Activated CD4-positive, alpha-beta T cell treated with anti-CD3 and anti-CD28 coated beads for 36 hours (primary cell): ENCODE results near the gene RER1. TPM values are rescaled to one million over a fixed set of nuclear protein-coding genes. Genes with fewer than 3 reads are reported as not detected.

Source experiments
- ATAC-seq: fragments of 200-7000 bp; cut with Tn5 transposase; one replicate; pipeline ENCODE4 v1.10.0; 2021; ENCODE audit warnings: mild to moderate bottlenecking, moderate library complexity
- CTCF ChIA-PET: fragments of 350-600 bp; sonication (Branson Sonifier 250); formaldehyde crosslinking; loops from one replicate; lab custom pipeline; 2021; ENCODE audit warnings: antibody characterized with exemption; lab: Charles Lee
- POLR2A ChIA-PET: fragments of 350-600 bp; sonication (Branson Sonifier 250); formaldehyde crosslinking; loops from one replicate; lab custom pipeline; 2021; ENCODE audit warnings: antibody characterized with exemption, inconsistent platforms; lab: Charles Lee
- DNase-seq: peaks from one replicate; pipeline ENCODE4 v3.0.0-alpha.2; 2020
- H3K27ac Mint-ChIP-seq: one replicate; pipeline ENCODE4 v1.8.0; 2021; ENCODE audit warnings: mixed read lengths
- H3K27me3 Mint-ChIP-seq: one replicate; pipeline ENCODE4 v1.8.0; 2021; ENCODE audit warnings: mixed read lengths
- H3K36me3 Mint-ChIP-seq: one replicate; pipeline ENCODE4 v1.8.0; 2021; ENCODE audit warnings: low read depth, mixed read lengths
- H3K4me1 Mint-ChIP-seq: one replicate; pipeline ENCODE4 v1.8.0; 2021; ENCODE audit warnings: mixed read lengths
- H3K4me3 Mint-ChIP-seq: one replicate; pipeline ENCODE4 v1.8.0; 2021; ENCODE audit warnings: mild to moderate bottlenecking, moderate library complexity, mixed read lengths
- H3K9me3 Mint-ChIP-seq: one replicate; pipeline ENCODE4 v1.8.0; 2021; ENCODE audit warnings: low read depth, mixed read lengths
- intact Hi-C, 2 experiments: fragments of 100-400 bp; cut with DNase I in 1 of 2; cut with micrococcal nuclease in 1 of 2; formaldehyde crosslinking; loops; one replicate each; pipeline versions ENCODE4 v1.14.2 to v1.15.1; 2022 to 2024; cut with DNase I, micrococcal nuclease
- total RNA-seq, 2 experiments: library from RNA; stranded (reverse); gene quantifications; one replicate each; pipeline ENCODE4 v1.2.3, GENCODE V29; 2021

The RER1 gene
- total RNA-seq, 2 experiments from 2014 or later, result 146 to 152 TPM

DNA sequence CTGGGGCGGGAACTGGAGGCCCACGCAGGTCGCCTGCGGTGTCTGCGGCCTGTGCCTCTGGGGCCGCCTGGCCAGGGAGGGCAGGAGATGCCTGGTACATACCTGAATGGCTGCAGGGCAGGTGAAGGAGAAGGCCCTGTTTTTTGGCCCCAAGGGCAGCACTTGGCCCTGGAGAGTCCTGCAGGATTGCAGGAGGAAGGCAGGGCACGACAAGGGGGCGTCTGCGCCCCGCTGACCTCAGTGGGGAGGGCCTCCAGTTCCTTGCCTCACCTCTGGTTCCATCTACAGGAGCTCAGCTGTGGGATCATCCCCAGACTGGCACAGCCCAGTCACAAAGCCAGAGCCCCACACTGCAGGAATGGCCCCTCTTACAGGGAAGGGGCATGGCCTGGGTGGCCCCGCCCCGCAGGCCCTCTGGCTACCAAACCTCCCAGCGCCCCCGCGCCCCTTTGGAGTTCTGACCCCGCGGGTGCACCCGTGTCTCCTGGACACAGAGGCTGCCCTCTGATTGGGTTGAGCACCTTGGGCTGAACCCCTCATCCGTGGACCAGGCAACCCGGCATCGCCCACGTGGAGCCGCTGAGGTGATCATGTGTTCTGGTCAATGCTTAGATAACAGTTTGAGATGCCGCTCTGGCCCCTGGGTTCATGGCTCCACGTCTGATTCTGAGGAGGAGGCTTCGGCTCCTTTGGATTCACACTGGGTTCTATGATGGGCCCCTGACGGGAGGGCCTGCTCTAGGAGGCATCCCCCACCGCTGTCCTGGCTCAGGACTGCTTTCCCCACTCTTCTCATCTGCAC lies 22.1 kb downstream of the RER1 start:
- Mint-ChIP-seq H3K4me3 (peak overlapping the region; percentile 83), H3K27ac (peak overlapping the region; percentile 73), H3K27me3 (no peaks in the 10 kb centered on the region), H3K36me3 (peaks cover 7% of the 10 kb centered on the region), H3K4me1 (peaks cover 38% of the 10 kb centered on the region), H3K9me3 (no peaks in the 10 kb centered on the region)
- ChIA-PET POLR2A (interaction anchor here (0.6 kb wide), 2 partner anchors 71 to 134 kb away, joined by 3 to 4 read pairs; no protein-coding TSS in a partner anchor), CTCF (interaction anchor here (0.5 to 1.8 kb wide), 6 partner anchors 22 to 373 kb away, joined by 3 to 9 read pairs (median 3); partner anchors contain the start of genes MORN1 and RER1)
- intact Hi-C loops, result loop anchor here (1.0 to 5.0 kb wide), 16 partner anchors 22 to 1487 kb away; partner anchors contain the start of genes C1orf174 (in 1 of the 2), FAAP20 (in 1 of the 2), MIB2 (in 1 of the 2) and MORN1 (in 1 of the 2)
- DNase-seq (peak; percentile 50), ATAC-seq (no peak)

- Mint-ChIP-seq H3K36me3 (peaks cover 1% of the 10 kb centered on the region), H3K27ac (peak overlapping the region; percentile 73), H3K4me1 (peaks cover 38% of the 10 kb centered on the region), H3K9me3 (no peaks in the 10 kb centered on the region), H3K27me3 (no peaks in the 10 kb centered on the region), H3K4me3 (peak overlapping the region; percentile 83)
- peak; percentile 37 for ATAC-seq
- CTCF ChIA-PET, result interaction anchor here (1.0 kb wide), 1 partner anchor 23 kb away, joined by 3 read pairs; the partner anchor contains the start of genes MORN1 and RER1
- intact Hi-C loops, result loop anchor here (1.0 to 5.0 kb wide), 8 partner anchors 110 to 508 kb away; partner anchors contain the start of gene TNFRSF14 (in 1 of the 2)
- POLR2A ChIA-PET, result no interaction called here
- DNase-seq, result peak; percentile 88
Observed at GRCh38 chr1:2414297-2414958, 22.8 kb downstream of the RER1 start.

DNA sequence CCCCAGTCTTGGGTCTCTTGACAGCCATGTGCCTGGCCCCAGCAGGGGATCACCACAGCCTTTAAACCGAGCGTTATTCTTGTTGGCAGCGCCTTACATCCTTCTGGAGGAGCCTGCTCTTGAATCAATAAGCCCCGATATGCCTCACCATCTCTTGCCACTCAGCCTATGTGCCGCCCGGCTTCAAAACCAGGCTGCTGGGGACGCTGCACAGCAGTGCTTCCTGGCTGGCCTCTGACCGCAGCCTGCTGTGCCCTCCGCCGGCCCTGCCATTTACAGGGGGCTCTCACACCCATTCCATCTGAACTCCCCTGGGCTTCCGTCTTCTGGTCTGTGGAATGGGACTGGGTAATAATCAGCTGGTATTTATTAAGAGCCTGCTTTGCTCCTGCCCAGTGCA lies 23.7 kb downstream of the RER1 start:
- Mint-ChIP-seq H3K9me3 (no peaks in the 10 kb centered on the region), H3K27ac (peak overlapping the region; percentile 93), H3K4me3 (peak overlapping the region; percentile 83), H3K4me1 (peaks cover 38% of the 10 kb centered on the region), H3K36me3 (peaks cover 1% of the 10 kb centered on the region), H3K27me3 (no peaks in the 10 kb centered on the region)
- ChIA-PET CTCF (interaction anchor here (0.6 to 1.4 kb wide), 7 partner anchors 9 to 1038 kb away, joined by 3 to 8 read pairs (median 4); partner anchors contain the start of genes FAAP20, PANK4 and TTC34), POLR2A (interaction anchor here (1.0 kb wide), 1 partner anchor 170 kb away, joined by 4 read pairs; no protein-coding TSS in a partner anchor)
- no peak for ATAC-seq
- peak; percentile 23 for DNase-seq
- intact Hi-C loops, result loop anchor here (1.0 to 2.0 kb wide), 4 partner anchors 141 to 425 kb away; partner anchors contain the start of genes TNFRSF14 (in 1 of the 2) and TTC34 (in 1 of the 2)

DNA sequence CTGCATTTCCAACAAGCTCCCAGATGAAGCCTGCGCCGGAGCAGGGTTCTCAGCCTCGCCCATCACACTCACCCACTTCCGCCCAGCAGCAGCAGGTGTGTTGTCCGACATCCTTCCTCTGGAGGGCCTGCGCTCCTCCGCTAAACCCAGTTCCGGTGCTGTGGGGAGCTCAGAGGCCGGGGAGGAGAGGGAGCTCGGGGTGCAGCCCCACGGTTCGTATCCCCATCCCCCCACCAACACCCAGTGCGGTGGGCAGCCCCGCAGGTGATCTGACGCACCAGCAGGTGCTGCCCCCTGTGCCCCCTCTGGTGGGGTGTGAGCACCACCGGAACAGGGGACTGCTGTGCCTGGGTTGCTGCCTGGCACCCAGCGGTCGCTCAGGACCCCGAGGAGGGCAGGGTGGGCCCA lies 24.2 kb downstream of the RER1 start:
- peak; percentile 75 for DNase-seq
- intact Hi-C loops, result loop anchor here (1.0 to 2.0 kb wide), 4 partner anchors 141 to 424 kb away; partner anchors contain the start of genes TNFRSF14 (in 1 of the 2) and TTC34 (in 1 of the 2)
- peak overlapping the region; percentile 83 for H3K4me3 Mint-ChIP-seq
- peaks cover 34% of the 10 kb centered on the region for H3K4me1 Mint-ChIP-seq
- no peaks in the 10 kb centered on the region for H3K9me3 Mint-ChIP-seq
- ATAC-seq, result peak; percentile 25
- ChIA-PET POLR2A (interaction anchor here (1.0 kb wide), 1 partner anchor 170 kb away, joined by 4 read pairs; no protein-coding TSS in a partner anchor), CTCF (interaction anchor here (0.6 to 1.4 kb wide), 10 partner anchors 10 to 1037 kb away, joined by 3 to 8 read pairs (median 4); partner anchors contain the start of genes FAAP20, PANK4 and TTC34)
- peak overlapping the region; percentile 93 for H3K27ac Mint-ChIP-seq
- peaks cover 1% of the 10 kb centered on the region for H3K36me3 Mint-ChIP-seq
- H3K27me3 Mint-ChIP-seq, result no peaks in the 10 kb centered on the region

GRCh38 chr1:2416403-2416802 lies 24.8 kb downstream of the RER1 start:
- no peaks in the 10 kb centered on the region for H3K27me3 Mint-ChIP-seq
- H3K9me3 Mint-ChIP-seq, result no peaks in the 10 kb centered on the region
- peak overlapping the region; percentile 87 for H3K27ac Mint-ChIP-seq
- intact Hi-C loops, result no loop called here
- DNase-seq, result peak; percentile 59
- H3K36me3 Mint-ChIP-seq, result no peaks in the 10 kb centered on the region
- CTCF ChIA-PET, result interaction anchor here (0.6 to 1.4 kb wide), 8 partner anchors 11 to 505 kb away, joined by 3 to 8 read pairs (median 4); partner anchors contain the start of gene PANK4
- H3K4me1 Mint-ChIP-seq, result peaks cover 32% of the 10 kb centered on the region
- no peak for ATAC-seq
- POLR2A ChIA-PET, result interaction anchor here (1.0 kb wide), 1 partner anchor 169 kb away, joined by 4 read pairs; no protein-coding TSS in a partner anchor
- H3K4me3 Mint-ChIP-seq, result peak overlapping the region; percentile 83

- CTCF ChIA-PET, result no interaction called here
- peak overlapping the region; percentile 83 for H3K4me3 Mint-ChIP-seq
- DNase-seq (no peak), ATAC-seq (no peak)
- H3K27me3 Mint-ChIP-seq, result no peaks in the 10 kb centered on the region
- H3K4me1 Mint-ChIP-seq, result peaks cover 32% of the 10 kb centered on the region
- no peaks in the 10 kb centered on the region for H3K36me3 Mint-ChIP-seq
- H3K9me3 Mint-ChIP-seq, result no peaks in the 10 kb centered on the region
- POLR2A ChIA-PET, result no interaction called here
- H3K27ac Mint-ChIP-seq, result peak overlapping the region; percentile 87
- intact Hi-C loops, result no loop called here
Observed at GRCh38 chr1:2417083-2417832, 25.6 kb downstream of the RER1 start.

DNA sequence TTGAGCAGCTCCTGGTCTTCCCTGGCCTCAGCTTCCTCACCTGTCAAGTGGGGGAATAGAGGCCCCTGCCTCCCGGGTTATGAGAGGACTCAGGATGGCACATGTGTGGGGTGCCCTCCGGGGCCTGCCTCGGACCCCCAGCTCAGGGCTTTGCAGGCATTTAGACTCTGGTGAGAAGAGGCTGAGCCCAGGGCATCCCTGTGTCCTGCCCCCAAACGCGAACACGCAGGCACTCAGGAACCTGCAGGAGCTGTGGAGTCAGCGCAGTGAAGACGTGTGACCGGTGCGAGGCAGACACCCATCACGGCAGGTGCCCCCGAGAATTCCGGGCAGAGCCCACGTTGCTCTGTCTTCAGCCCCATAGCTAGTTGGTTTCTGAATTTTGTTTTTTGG lies 26.2 kb downstream of the RER1 start:
- Mint-ChIP-seq H3K4me3 (no peak overlapping the region), H3K9me3 (no peaks in the 10 kb centered on the region), H3K27me3 (no peaks in the 10 kb centered on the region), H3K4me1 (peaks cover 32% of the 10 kb centered on the region), H3K36me3 (no peaks in the 10 kb centered on the region), H3K27ac (no peak overlapping the region)
- no peak for DNase-seq
- intact Hi-C loops, result no loop called here
- POLR2A ChIA-PET, result no interaction called here
- no peak for ATAC-seq
- CTCF ChIA-PET, result interaction anchor here (0.6 kb wide), 1 partner anchor 126 kb away, joined by 3 read pairs; no protein-coding TSS in a partner anchor

GRCh38 chr1:2418791-2419320 lies 27.2 kb downstream of the RER1 start:
- Mint-ChIP-seq H3K9me3 (peaks cover 4% of the 10 kb centered on the region), H3K27me3 (no peaks in the 10 kb centered on the region), H3K36me3 (no peaks in the 10 kb centered on the region), H3K4me1 (peaks cover 31% of the 10 kb centered on the region), H3K27ac (no peak overlapping the region), H3K4me3 (no peak overlapping the region)
- DNase-seq, result no peak
- ChIA-PET CTCF (no interaction called here), POLR2A (no interaction called here)
- no peak for ATAC-seq
- intact Hi-C loops, result no loop called here

GRCh38 chr1:2419416-2419815 lies 27.8 kb downstream of the RER1 start:
- intact Hi-C loops, result no loop called here
- no peak for ATAC-seq
- DNase-seq, result no peak
- H3K4me1 Mint-ChIP-seq, result peaks cover 26% of the 10 kb centered on the region
- ChIA-PET CTCF (interaction anchor here (0.7 kb wide), 1 partner anchor 227 kb away, joined by 3 read pairs; no protein-coding TSS in a partner anchor), POLR2A (interaction anchor here (0.6 kb wide), 1 partner anchor 84 kb away, joined by 3 read pairs; no protein-coding TSS in a partner anchor)
- H3K4me3 Mint-ChIP-seq, result no peak overlapping the region
- no peak overlapping the region for H3K27ac Mint-ChIP-seq
- no peaks in the 10 kb centered on the region for H3K27me3 Mint-ChIP-seq
- peaks cover 4% of the 10 kb centered on the region for H3K9me3 Mint-ChIP-seq
- H3K36me3 Mint-ChIP-seq, result no peaks in the 10 kb centered on the region

DNA sequence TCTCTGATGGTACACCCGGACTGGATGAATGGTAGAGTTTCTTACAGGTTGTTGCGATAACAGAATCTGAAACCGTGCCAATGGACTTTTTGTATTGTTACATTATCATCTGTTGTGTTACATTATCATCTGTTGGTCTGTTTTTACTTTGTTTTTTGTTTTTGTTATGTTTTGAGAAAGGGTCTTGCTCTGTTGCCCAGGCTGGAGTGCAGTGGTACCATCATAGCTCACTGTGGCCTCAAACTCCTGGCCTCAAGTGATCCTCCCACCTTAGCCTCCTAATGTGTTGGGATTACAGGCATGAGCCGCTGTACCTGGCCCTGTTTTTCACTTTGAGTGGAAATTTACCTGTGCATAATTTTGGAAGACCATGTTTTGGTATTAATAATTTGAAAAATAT lies 30.9 kb downstream of the RER1 start:
- no peaks in the 10 kb centered on the region for H3K4me1 Mint-ChIP-seq
- H3K27ac Mint-ChIP-seq, result no peak overlapping the region
- no peak overlapping the region for H3K4me3 Mint-ChIP-seq
- H3K27me3 Mint-ChIP-seq, result no peaks in the 10 kb centered on the region
- no peak for ATAC-seq
- no peaks in the 10 kb centered on the region for H3K36me3 Mint-ChIP-seq
- H3K9me3 Mint-ChIP-seq, result peaks cover 4% of the 10 kb centered on the region
- ChIA-PET CTCF (interaction anchor here (0.9 kb wide), 1 partner anchor 330 kb away, joined by 5 read pairs; no protein-coding TSS in a partner anchor), POLR2A (no interaction called here)
- intact Hi-C loops, result no loop called here
- DNase-seq, result no peak
